OCI-LY3 (cell line): ENCODE measurements around the gene MAP3K12.

Source experiments
- EZH2phosphoT487 ChIP-seq: fragments of 200-600 bp; shearing (Covaris generic); IDR thresholded peaks from 2 replicates; pipeline ENCODE4 v1.6.1; 2018; ENCODE audit warnings: antibody characterized with exemption, mixed run types, low read depth
- TF ChIP-seq, protein P1 (sequence below): fragments of 200-600, 300-600 bp; sonication (generic); IDR thresholded peaks from 2 replicates; pipeline ENCODE4 v1.5.1; 2014; ENCODE audit warnings: antibody characterized with exemption, low read length, low read depth

DNA sequence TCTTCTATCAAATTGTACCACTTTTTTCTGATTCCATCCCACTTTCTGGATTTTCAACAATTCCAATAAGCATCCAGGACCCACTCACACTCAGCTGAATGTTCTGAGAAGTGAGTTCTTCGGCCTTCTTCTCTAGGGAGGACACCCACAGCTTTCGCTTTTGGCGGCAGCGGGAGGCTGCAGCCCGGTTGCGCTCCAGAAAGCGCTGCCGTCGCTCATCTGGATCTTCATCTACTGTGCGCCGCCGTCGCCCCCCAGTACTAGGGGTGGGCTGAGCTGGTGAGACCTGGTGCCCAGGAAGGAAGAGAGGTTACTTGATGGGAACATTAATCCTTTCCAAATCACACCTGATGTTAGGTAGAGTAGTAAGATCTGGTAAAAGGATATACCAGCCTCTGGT, 25.2 kb upstream of the MAP3K12 start:
- TF ChIP-seq, protein P1, sequence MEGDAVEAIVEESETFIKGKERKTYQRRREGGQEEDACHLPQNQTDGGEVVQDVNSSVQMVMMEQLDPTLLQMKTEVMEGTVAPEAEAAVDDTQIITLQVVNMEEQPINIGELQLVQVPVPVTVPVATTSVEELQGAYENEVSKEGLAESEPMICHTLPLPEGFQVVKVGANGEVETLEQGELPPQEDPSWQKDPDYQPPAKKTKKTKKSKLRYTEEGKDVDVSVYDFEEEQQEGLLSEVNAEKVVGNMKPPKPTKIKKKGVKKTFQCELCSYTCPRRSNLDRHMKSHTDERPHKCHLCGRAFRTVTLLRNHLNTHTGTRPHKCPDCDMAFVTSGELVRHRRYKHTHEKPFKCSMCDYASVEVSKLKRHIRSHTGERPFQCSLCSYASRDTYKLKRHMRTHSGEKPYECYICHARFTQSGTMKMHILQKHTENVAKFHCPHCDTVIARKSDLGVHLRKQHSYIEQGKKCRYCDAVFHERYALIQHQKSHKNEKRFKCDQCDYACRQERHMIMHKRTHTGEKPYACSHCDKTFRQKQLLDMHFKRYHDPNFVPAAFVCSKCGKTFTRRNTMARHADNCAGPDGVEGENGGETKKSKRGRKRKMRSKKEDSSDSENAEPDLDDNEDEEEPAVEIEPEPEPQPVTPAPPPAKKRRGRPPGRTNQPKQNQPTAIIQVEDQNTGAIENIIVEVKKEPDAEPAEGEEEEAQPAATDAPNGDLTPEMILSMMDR: no peak
- TF ChIP-seq EZH2phosphoT487: no peak
